Adrenal gland (tissue), 12 donors: Measurements from ENCODE around the gene PKP1. TPM values are rescaled to one million over a fixed set of nuclear protein-coding genes. Genes with fewer than 3 reads are reported as not detected.
A peak's percentile ranks its signal among the peaks of the same experiment; 100 is the strongest.

ENCODE experiments used
- DNase-seq, 7 donors: peaks; one replicate each; pipeline ENCODE4 v3.0.0-alpha.2; 2019 to 2020
- H3K27ac ChIP-seq, 5 donors: fragments of 200-600 bp; sonication (generic) in 4 of 5; 1 replicate in 3 of 5; 2 replicates in 2 of 5; pipeline versions ENCODE4 v1.5.1 to v1.8.0; 2016 to 2020; ENCODE audit warnings: mild to moderate bottlenecking in 1 of 5
- H3K27me3 ChIP-seq: fragments of 200-600 bp; 2 replicates; pipeline ENCODE4 v1.8.0; 2021
- H3K36me3 ChIP-seq, 2 donors: fragments of 200-600 bp; replicated peaks in 1 of 2; 1 replicate in 1 of 2; 2 replicates in 1 of 2; pipeline versions ENCODE4 v1.5.1 to v1.8.0; 2018 to 2022
- H3K4me1 ChIP-seq, 2 donors: fragments of 200-600 bp; replicated peaks in 1 of 2; 1 replicate in 1 of 2; 2 replicates in 1 of 2; pipeline versions ENCODE4 v1.5.1 to v1.8.0; 2018 to 2021
- H3K4me3 ChIP-seq, 4 donors: fragments of 200-600 bp; sonication (generic) in 3 of 4; one replicate each; pipeline ENCODE4 v1.5.1; 2016 to 2018
- H3K9me3 ChIP-seq, 3 donors: fragments of 200-600 bp; sonication (generic) in 1 of 3; replicated peaks in 1 of 3; 1 replicate in 2 of 3; 2 replicates in 1 of 3; pipeline versions ENCODE4 v1.5.1 to v1.8.0; 2016 to 2021
- POLR2A ChIP-seq, 2 donors: fragments of 450-650 bp; IDR thresholded peaks; one replicate each; pipeline ENCODE4 v1.6.1; 2017; ENCODE audit warnings: antibody characterized with exemption in 2 of 2, mild to moderate bottlenecking in 2 of 2, moderate library complexity in 1 of 2
- WGBS, 4 donors: extraction: QIAGEN DNeasy Blood & Tissue Kit in 2 of 4; methylation state at CpG; one replicate each; pipeline versions ENCODE4 v1.1.5 to v1.1.7; 2013 to 2017; 5-methylcytosine and 5-hydroxymethylcytosine counted together
- intact Hi-C, 2 donors: fragments of 100-400 bp; cut with DNase I; formaldehyde crosslinking; loops; one replicate each; pipeline versions ENCODE4 v1.14.1 to v1.15.0; 2022 to 2023
- polyA plus RNA-seq, 3 donors: library from polyadenylated mRNA; stranded (reverse); fragments of 200-250 nt in 2 of 3; fragments of 350-450 nt in 1 of 3; fragmentation: Illumina TruSeq in 1 of 3; extraction: RNeasy Lipid Tissue Mini Kit (QIAGEN cat#74804) in 1 of 3; gene quantifications; one replicate each; pipeline ENCODE4 v1.2.3, GENCODE V29; 2013 to 2014
- total RNA-seq, 9 donors: library from RNA; depleted of rRNA in 4 of 9; stranded (reverse); fragments of >200 nt in 4 of 9; fragments of 120-200 nt in 1 of 9; fragmentation: NEBNext Ultra II Directional in 1 of 9; extraction: Animal tissue kit (Norgen Biotek cat#: 25700) in 1 of 9; gene quantifications; one replicate each; pipeline versions ENCODE4 v1.1.0 to v1.2.4, GENCODE V29; 2013 to 2023
- TF ChIP-seq, protein P1 (sequence below), 6 experiments: fragments of 450-650 bp in 4 of 6; fragments of 200-600 bp in 2 of 6; sonication (generic) in 1 of 6; IDR thresholded peaks; 1 replicate in 5 of 6; 2 replicates in 1 of 6; pipeline versions ENCODE4 v1.5.1 to v1.8.0; 2016 to 2021; ENCODE audit warnings: antibody characterized with exemption in 6 of 6, mild to moderate bottlenecking in 2 of 6, moderate library complexity in 1 of 6
- donor health status: healthy with polysubstance abuse.
- donor health status: Bipolar disorder and iron deficiency.
- donor health status: DM: yes; HTN: yes; CAD: no.
- donor health status: DM: no; HTN: no; CAD: no.
- donor health status: DM: no; HTN: no; CAD: no.
- donor health status: DM: yes; HTN: yes; CAD: no.

Gene PKP1
- total and polyA plus RNA-seq, 12 donors = 0.06 to 0.98 (median 0.24) TPM; not detected in 2

DNA sequence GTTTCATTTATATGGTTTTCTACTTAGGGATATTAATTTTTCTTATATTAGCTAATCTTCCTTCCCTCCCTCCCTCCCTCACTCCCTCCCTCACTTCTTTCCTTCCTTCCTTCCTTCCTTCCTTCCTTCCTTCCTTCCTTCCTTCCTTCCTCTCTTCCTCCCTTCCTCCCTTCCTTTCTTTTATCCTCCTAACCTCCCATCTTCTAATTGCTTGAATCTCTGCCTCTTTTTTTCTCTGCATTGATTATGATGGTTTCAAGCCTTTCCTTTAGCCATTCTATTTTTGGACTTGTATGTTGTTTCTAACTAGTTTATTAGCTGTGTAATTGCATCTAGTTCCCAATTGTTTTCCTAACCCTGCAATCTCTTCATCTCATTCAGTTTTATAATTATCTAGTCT, 17.0 kb upstream of the PKP1 start:
- H3K9me3 ChIP-seq = no peaks in the 10 kb centered on the region
- no peak overlapping the region for H3K27ac ChIP-seq
- H3K27me3 ChIP-seq = peaks cover 7% of the 10 kb centered on the region
- H3K36me3 ChIP-seq = no peaks in the 10 kb centered on the region
- no peak overlapping the region for H3K4me3 ChIP-seq
- no peak for TF ChIP-seq POLR2A (IDR thresholded peaks at IDR 0.05)
- TF ChIP-seq, protein P1, sequence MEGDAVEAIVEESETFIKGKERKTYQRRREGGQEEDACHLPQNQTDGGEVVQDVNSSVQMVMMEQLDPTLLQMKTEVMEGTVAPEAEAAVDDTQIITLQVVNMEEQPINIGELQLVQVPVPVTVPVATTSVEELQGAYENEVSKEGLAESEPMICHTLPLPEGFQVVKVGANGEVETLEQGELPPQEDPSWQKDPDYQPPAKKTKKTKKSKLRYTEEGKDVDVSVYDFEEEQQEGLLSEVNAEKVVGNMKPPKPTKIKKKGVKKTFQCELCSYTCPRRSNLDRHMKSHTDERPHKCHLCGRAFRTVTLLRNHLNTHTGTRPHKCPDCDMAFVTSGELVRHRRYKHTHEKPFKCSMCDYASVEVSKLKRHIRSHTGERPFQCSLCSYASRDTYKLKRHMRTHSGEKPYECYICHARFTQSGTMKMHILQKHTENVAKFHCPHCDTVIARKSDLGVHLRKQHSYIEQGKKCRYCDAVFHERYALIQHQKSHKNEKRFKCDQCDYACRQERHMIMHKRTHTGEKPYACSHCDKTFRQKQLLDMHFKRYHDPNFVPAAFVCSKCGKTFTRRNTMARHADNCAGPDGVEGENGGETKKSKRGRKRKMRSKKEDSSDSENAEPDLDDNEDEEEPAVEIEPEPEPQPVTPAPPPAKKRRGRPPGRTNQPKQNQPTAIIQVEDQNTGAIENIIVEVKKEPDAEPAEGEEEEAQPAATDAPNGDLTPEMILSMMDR (IDR thresholded peaks at IDR 0.05) = no peak
- H3K4me1 ChIP-seq = no peaks in the 10 kb centered on the region
- intact Hi-C loops = no loop called here
- DNase-seq = no peak

- Histone ChIP-seq H3K9me3 (no peaks in the 10 kb centered on the region), H3K4me3 (no peak overlapping the region), H3K4me1 (no peaks in the 10 kb centered on the region), H3K27me3 (peaks cover 7% of the 10 kb centered on the region), H3K36me3 (no peaks in the 10 kb centered on the region), H3K27ac (no peak overlapping the region)
- 46 to 59% (median 52%) methylated on average over 3 of the region's 3 CpGs for WGBS, 4 donors
- DNase-seq = peak in 1 of 7 donors; percentile 25
- TF ChIP-seq, protein P1 (IDR thresholded peaks at IDR 0.05) = no peak
- TF ChIP-seq POLR2A (IDR thresholded peaks at IDR 0.05) = no peak
- intact Hi-C loops = no loop called here
Observed at GRCh38 chr1:201266774-201267173, 16.5 kb upstream of the PKP1 start.

- WGBS, 4 donors = 79 to 84% (median 82%) methylated on average over 14 of the region's 14 CpGs
- Histone ChIP-seq H3K36me3 (no peaks in the 10 kb centered on the region), H3K27ac (no peak overlapping the region), H3K9me3 (no peaks in the 10 kb centered on the region), H3K4me3 (no peak overlapping the region), H3K4me1 (no peaks in the 10 kb centered on the region), H3K27me3 (peaks cover 7% of the 10 kb centered on the region)
- TF ChIP-seq, protein P1 (IDR thresholded peaks at IDR 0.05) = no peak
- TF ChIP-seq POLR2A (IDR thresholded peaks at IDR 0.05) = no peak
- DNase-seq = peak in 1 of 7 donors; percentile 18
- intact Hi-C loops = no loop called here
Observed at GRCh38 chr1:201267481-201268229, 15.7 kb upstream of the PKP1 start.

DNA sequence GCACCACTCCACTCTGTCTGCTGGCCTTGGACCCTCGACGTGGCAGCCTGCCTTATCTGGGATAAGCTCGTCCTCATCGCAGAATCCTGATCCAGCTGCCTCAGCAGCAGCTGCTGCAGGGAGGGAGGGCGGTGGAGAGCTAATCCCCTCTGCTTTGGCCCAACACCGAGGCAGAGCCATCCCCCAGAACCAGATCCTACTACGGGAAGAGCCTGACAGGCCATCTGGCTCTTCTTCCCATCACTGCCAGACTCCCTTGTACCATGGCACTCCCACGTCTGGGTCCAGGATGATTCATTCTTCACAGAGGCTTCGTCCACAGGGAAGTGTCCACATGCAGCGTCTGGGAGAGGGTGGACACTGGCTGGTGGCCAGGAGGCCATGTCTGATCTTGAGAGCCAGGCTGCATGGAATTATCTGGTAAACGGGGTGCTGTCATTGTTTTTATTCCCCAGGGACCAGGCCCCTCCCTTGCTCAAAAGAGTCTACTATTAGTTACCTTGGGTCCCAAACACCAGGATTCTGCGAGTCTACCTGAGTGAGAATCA, 14.6 kb upstream of the PKP1 start:
- Histone ChIP-seq H3K9me3 (no peaks in the 10 kb centered on the region), H3K27me3 (peaks cover 7% of the 10 kb centered on the region), H3K27ac (no peak overlapping the region), H3K36me3 (no peaks in the 10 kb centered on the region), H3K4me1 (no peaks in the 10 kb centered on the region), H3K4me3 (no peak overlapping the region)
- peak in 2 of 7 donors; percentile 17 to 56 for DNase-seq
- intact Hi-C loops = no loop called here
- 23 to 46% (median 28%) methylated on average over 8 to 12 of the region's 12 CpGs for WGBS, 4 donors
- TF ChIP-seq POLR2A (IDR thresholded peaks at IDR 0.05) = no peak
- TF ChIP-seq, protein P1 (IDR thresholded peaks at IDR 0.05) = no peak
